GM23338 (cell line): Measurements from ENCODE around the gene CPNE4. TPM values are rescaled to one million over a fixed set of nuclear protein-coding genes. Genes with fewer than 3 reads are reported as not detected.

Experiments used
- ATAC-seq: fragments of 200-7000 bp; cut with Tn5 transposase; 3 replicates; pipeline ENCODE4 v1.9.1; 2020
- DNase-seq: peaks from one replicate; pipeline ENCODE4 v3.0.0-alpha.2; 2015; ENCODE audit warnings: low spot score
- H2AFZ ChIP-seq: fragments of 200-600 bp; sonication (generic); 2 replicates; pipeline ENCODE4 v1.8.0; 2016; ENCODE audit warnings: antibody characterized with exemption, mild to moderate bottlenecking, moderate library complexity
- H3F3A ChIP-seq: fragments of 200-600 bp; sonication (generic); replicated peaks from 2 replicates; pipeline ENCODE4 v1.8.0; 2017; ENCODE audit warnings: antibody characterized with exemption, mixed run types, low read depth
- H3K27ac ChIP-seq: fragments of 200-600 bp; sonication (generic); 2 replicates; pipeline ENCODE4 v1.6.1; 2016; ENCODE audit warnings: low read depth
- H3K27me3 ChIP-seq: fragments of 200-600 bp; sonication (generic); 2 replicates; pipeline ENCODE4 v1.8.0; 2016; ENCODE audit warnings: mild to moderate bottlenecking, mixed run types, moderate library complexity; ENCODE audit not compliant: insufficient read depth
- H3K36me3 ChIP-seq: fragments of 200-600 bp; sonication (generic); 2 replicates; pipeline ENCODE4 v1.8.0; 2016; ENCODE audit warnings: mild to moderate bottlenecking; ENCODE audit not compliant: insufficient read depth
- H3K4me1 ChIP-seq: fragments of 200-600 bp; sonication (generic); 2 replicates; pipeline ENCODE4 v1.8.0; 2016; ENCODE audit warnings: mild to moderate bottlenecking, moderate library complexity; ENCODE audit not compliant: insufficient read depth
- H3K4me2 ChIP-seq: fragments of 200-600 bp; sonication (generic); 2 replicates; pipeline ENCODE4 v1.7.1; 2017; ENCODE audit warnings: mixed run types
- H3K4me3 ChIP-seq: fragments of 200-600 bp; sonication (generic); 2 replicates; pipeline ENCODE4 v1.6.1; 2016; ENCODE audit warnings: mixed run types
- H3K79me2 ChIP-seq: fragments of 200-600 bp; sonication (generic); replicated peaks from 2 replicates; pipeline ENCODE4 v1.8.0; 2017; ENCODE audit warnings: mild to moderate bottlenecking; ENCODE audit not compliant: insufficient read depth
- H3K9me2 ChIP-seq: fragments of 200-600 bp; sonication (generic); 2 replicates; pipeline ENCODE4 v1.8.0; 2017; ENCODE audit not compliant: insufficient read depth
- H4K20me1 ChIP-seq: fragments of 200-600 bp; sonication (generic); replicated peaks from 2 replicates; pipeline ENCODE4 v1.8.0; 2017; ENCODE audit warnings: mild to moderate bottlenecking; ENCODE audit not compliant: insufficient read depth
- H3K27ac Mint-ChIP-seq: 2 replicates; pipeline ENCODE4 v1.8.0; 2020; ENCODE audit warnings: inconsistent platforms, mild to moderate bottlenecking, moderate library complexity, mixed read lengths
- H3K27me3 Mint-ChIP-seq: 3 replicates; pipeline ENCODE4 v1.8.0; 2022; ENCODE audit warnings: low read depth, mild to moderate bottlenecking, moderate library complexity, mixed read lengths, inconsistent platforms; ENCODE audit not compliant: insufficient read depth, poor library complexity
- H3K36me3 Mint-ChIP-seq: 3 replicates; pipeline ENCODE4 v1.8.0; 2021; ENCODE audit warnings: low read depth, mild to moderate bottlenecking, inconsistent platforms, moderate library complexity, mixed read lengths
- H3K4me1 Mint-ChIP-seq: 3 replicates; pipeline ENCODE4 v1.8.0; 2020; ENCODE audit warnings: mild to moderate bottlenecking, inconsistent platforms, mixed read lengths
- H3K4me3 Mint-ChIP-seq: 3 replicates; pipeline ENCODE4 v1.8.0; 2021; ENCODE audit warnings: moderate library complexity, mild to moderate bottlenecking, inconsistent platforms, mixed read lengths
- H3K9me3 Mint-ChIP-seq: 3 replicates; pipeline ENCODE4 v1.8.0; 2020; ENCODE audit warnings: moderate library complexity, mild to moderate bottlenecking, inconsistent platforms, mixed read lengths
- CREB1 ChIP-seq: fragments of 250-450 bp; sonication (Bioruptor Pico); IDR thresholded peaks from 2 replicates; pipeline ENCODE4 v1.5.0; 2020; ENCODE audit warnings: low read depth, mild to moderate bottlenecking, moderate library complexity
- CTCF ChIP-seq, 2 experiments: fragments of 200-600 bp in 1 of 2; sonication (generic) in 1 of 2; conservative IDR thresholded peaks; 2 replicates each; pipeline versions ENCODE4 v1.5.1 to v1.6.1; 2016 to 2017; ENCODE audit warnings: antibody characterized with exemption in 2 of 2, low read depth in 2 of 2, mild to moderate bottlenecking in 2 of 2, moderate library complexity in 1 of 2
- ETS1 ChIP-seq: IDR thresholded peaks from 2 replicates; pipeline ENCODE4 v1.6.1; 2016; ENCODE audit warnings: antibody characterized with exemption
- EZH2 ChIP-seq: fragments of 200-600 bp; sonication (generic); IDR thresholded peaks from one replicate; pipeline ENCODE4 v1.8.0; 2017; ENCODE audit warnings: antibody characterized with exemption, mild to moderate bottlenecking, low read depth; ENCODE audit not compliant: unreplicated experiment
- EZH2phosphoT487 ChIP-seq: fragments of 200-600 bp; sonication (generic); IDR thresholded peaks from one replicate; pipeline ENCODE4 v1.8.1; 2018; ENCODE audit warnings: antibody characterized with exemption; ENCODE audit not compliant: unreplicated experiment
- JUNB ChIP-seq: IDR thresholded peaks from one replicate; pipeline ENCODE4 v1.6.1; 2016; ENCODE audit warnings: antibody characterized with exemption; ENCODE audit not compliant: unreplicated experiment
- NANOG ChIP-seq: IDR thresholded peaks from 2 replicates; pipeline ENCODE4 v1.6.1; 2016; ENCODE audit warnings: antibody characterized with exemption, borderline replicate concordance
- POLR2AphosphoS5 ChIP-seq: IDR thresholded peaks from 2 replicates; pipeline ENCODE4 v1.6.1; 2016; ENCODE audit warnings: antibody characterized with exemption, low read depth
- STAT1 ChIP-seq: IDR thresholded peaks from one replicate; pipeline ENCODE4 v1.6.1; 2016; ENCODE audit warnings: antibody characterized with exemption; ENCODE audit not compliant: unreplicated experiment
- ZNF114 ChIP-seq: fragments of 250-450 bp; sonication (Bioruptor Pico); IDR thresholded peaks from 2 replicates; pipeline ENCODE4 v1.5.0; 2020; ENCODE audit warnings: mild to moderate bottlenecking, moderate library complexity
- ZNF331 ChIP-seq: fragments of 250-450 bp; sonication (Bioruptor Pico); IDR thresholded peaks from 2 replicates; pipeline ENCODE4 v1.5.0; 2020; ENCODE audit warnings: low read depth, mild to moderate bottlenecking, moderate library complexity
- polyA plus RNA-seq: library from polyadenylated mRNA; unstranded; fragments of >200 nt; fragmentation: Nextera tagmentation; extraction: Ambion mirVana; gene quantifications from 2 replicates; pipeline ENCODE4 v1.2.1, GENCODE V29; 2016
- total RNA-seq: library from RNA; depleted of rRNA; stranded (reverse); fragments of >200 nt; shearing (Covaris generic); gene quantifications from 2 replicates; pipeline ENCODE4 v1.2.3, GENCODE V29; 2014
- TF ChIP-seq, protein P1 (sequence below): IDR thresholded peaks from one replicate; pipeline ENCODE4 v1.6.1; 2018; ENCODE audit warnings: antibody characterized with exemption; ENCODE audit not compliant: unreplicated experiment
- TF ChIP-seq, protein P2 (sequence below): fragments of 250-450 bp; sonication (Bioruptor Pico); IDR thresholded peaks from 2 replicates; pipeline ENCODE4 v1.5.0; 2020; ENCODE audit warnings: mild to moderate bottlenecking, moderate library complexity

CPNE4 gene
- total and polyA plus RNA-seq, 2 experiments from 2014 or later = 2.0 to 6.5 TPM

DNA sequence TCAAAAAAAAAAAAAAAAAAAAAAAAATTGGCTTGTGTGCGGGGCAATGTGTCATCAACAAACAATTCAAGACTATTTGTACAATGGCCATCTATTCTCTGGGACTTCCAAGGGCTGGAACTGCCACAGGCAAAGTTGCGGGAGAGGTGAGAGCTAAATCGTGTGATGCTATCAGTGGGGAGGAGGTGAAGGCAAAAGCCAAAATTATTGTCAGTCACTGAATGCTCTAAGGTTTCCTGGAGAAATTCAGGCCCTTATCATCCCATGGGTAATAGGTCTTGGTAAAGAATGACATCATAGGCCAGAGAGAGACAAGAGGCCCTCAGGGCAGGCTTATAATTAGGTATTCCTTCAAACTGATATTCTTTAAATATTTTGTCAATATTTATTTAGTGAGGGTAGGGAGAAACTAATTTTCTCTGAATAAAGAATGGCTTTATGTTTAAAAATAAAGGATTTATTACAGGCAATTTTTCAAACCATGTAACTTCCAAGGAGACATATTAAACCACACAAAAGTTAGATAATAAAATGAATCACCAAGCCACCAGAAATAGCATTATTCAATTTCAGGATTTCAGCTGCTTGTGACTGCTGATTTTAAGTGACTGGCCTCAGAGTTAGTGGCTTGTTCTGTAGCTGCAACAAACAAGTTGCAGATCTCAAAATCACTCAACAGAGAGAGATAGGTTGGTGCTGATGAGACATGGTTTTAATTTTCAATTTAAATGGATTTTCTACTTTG, 305.7 kb downstream of the CPNE4 start:
- Mint-ChIP-seq H3K4me3 (no peak overlapping the region), H3K4me1 (no peaks in the 10 kb centered on the region; the same call in 2 of the 3 replicates), H3K27ac (no peak overlapping the region), H3K36me3 (no peaks in the 10 kb centered on the region), H3K9me3 (no peaks in the 10 kb centered on the region), H3K27me3 (peaks cover 2% of the 10 kb centered on the region)
- no peaks in the 10 kb centered on the region for H4K20me1 ChIP-seq
- H3K4me2 ChIP-seq = no peak overlapping the region
- H3K9me2 ChIP-seq = peaks cover 6% of the 10 kb centered on the region; the same call in 1 of the 2 replicates
- ATAC-seq (no peak), DNase-seq (no peak)
- H3K36me3 ChIP-seq = no peaks in the 10 kb centered on the region
- H3K27ac ChIP-seq = no peak overlapping the region
- H3K27me3 ChIP-seq = no peaks in the 10 kb centered on the region
- H3K79me2 ChIP-seq = no peaks in the 10 kb centered on the region
- H2AFZ ChIP-seq = no peak overlapping the region
- no peak overlapping the region for H3K4me3 ChIP-seq
- TF ChIP-seq, protein P1, sequence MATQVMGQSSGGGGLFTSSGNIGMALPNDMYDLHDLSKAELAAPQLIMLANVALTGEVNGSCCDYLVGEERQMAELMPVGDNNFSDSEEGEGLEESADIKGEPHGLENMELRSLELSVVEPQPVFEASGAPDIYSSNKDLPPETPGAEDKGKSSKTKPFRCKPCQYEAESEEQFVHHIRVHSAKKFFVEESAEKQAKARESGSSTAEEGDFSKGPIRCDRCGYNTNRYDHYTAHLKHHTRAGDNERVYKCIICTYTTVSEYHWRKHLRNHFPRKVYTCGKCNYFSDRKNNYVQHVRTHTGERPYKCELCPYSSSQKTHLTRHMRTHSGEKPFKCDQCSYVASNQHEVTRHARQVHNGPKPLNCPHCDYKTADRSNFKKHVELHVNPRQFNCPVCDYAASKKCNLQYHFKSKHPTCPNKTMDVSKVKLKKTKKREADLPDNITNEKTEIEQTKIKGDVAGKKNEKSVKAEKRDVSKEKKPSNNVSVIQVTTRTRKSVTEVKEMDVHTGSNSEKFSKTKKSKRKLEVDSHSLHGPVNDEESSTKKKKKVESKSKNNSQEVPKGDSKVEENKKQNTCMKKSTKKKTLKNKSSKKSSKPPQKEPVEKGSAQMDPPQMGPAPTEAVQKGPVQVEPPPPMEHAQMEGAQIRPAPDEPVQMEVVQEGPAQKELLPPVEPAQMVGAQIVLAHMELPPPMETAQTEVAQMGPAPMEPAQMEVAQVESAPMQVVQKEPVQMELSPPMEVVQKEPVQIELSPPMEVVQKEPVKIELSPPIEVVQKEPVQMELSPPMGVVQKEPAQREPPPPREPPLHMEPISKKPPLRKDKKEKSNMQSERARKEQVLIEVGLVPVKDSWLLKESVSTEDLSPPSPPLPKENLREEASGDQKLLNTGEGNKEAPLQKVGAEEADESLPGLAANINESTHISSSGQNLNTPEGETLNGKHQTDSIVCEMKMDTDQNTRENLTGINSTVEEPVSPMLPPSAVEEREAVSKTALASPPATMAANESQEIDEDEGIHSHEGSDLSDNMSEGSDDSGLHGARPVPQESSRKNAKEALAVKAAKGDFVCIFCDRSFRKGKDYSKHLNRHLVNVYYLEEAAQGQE = no peak
- TF ChIP-seq ETS1 (no peak), CTCF (conservative IDR thresholded peaks at IDR 0.05; ENCODE audit: low read depth in 2 of 2) (no peak), ZNF331 (CRISPR knock-in tag) (no peak), EZH2phosphoT487 (no peak), STAT1 (no peak), CREB1 (CRISPR knock-in tag) (no peak), NANOG (no peak), JUNB (no peak), POLR2AphosphoS5 (no peak), EZH2 (no peak), ZNF114 (CRISPR knock-in tag) (no peak)
- TF ChIP-seq, protein P2, sequence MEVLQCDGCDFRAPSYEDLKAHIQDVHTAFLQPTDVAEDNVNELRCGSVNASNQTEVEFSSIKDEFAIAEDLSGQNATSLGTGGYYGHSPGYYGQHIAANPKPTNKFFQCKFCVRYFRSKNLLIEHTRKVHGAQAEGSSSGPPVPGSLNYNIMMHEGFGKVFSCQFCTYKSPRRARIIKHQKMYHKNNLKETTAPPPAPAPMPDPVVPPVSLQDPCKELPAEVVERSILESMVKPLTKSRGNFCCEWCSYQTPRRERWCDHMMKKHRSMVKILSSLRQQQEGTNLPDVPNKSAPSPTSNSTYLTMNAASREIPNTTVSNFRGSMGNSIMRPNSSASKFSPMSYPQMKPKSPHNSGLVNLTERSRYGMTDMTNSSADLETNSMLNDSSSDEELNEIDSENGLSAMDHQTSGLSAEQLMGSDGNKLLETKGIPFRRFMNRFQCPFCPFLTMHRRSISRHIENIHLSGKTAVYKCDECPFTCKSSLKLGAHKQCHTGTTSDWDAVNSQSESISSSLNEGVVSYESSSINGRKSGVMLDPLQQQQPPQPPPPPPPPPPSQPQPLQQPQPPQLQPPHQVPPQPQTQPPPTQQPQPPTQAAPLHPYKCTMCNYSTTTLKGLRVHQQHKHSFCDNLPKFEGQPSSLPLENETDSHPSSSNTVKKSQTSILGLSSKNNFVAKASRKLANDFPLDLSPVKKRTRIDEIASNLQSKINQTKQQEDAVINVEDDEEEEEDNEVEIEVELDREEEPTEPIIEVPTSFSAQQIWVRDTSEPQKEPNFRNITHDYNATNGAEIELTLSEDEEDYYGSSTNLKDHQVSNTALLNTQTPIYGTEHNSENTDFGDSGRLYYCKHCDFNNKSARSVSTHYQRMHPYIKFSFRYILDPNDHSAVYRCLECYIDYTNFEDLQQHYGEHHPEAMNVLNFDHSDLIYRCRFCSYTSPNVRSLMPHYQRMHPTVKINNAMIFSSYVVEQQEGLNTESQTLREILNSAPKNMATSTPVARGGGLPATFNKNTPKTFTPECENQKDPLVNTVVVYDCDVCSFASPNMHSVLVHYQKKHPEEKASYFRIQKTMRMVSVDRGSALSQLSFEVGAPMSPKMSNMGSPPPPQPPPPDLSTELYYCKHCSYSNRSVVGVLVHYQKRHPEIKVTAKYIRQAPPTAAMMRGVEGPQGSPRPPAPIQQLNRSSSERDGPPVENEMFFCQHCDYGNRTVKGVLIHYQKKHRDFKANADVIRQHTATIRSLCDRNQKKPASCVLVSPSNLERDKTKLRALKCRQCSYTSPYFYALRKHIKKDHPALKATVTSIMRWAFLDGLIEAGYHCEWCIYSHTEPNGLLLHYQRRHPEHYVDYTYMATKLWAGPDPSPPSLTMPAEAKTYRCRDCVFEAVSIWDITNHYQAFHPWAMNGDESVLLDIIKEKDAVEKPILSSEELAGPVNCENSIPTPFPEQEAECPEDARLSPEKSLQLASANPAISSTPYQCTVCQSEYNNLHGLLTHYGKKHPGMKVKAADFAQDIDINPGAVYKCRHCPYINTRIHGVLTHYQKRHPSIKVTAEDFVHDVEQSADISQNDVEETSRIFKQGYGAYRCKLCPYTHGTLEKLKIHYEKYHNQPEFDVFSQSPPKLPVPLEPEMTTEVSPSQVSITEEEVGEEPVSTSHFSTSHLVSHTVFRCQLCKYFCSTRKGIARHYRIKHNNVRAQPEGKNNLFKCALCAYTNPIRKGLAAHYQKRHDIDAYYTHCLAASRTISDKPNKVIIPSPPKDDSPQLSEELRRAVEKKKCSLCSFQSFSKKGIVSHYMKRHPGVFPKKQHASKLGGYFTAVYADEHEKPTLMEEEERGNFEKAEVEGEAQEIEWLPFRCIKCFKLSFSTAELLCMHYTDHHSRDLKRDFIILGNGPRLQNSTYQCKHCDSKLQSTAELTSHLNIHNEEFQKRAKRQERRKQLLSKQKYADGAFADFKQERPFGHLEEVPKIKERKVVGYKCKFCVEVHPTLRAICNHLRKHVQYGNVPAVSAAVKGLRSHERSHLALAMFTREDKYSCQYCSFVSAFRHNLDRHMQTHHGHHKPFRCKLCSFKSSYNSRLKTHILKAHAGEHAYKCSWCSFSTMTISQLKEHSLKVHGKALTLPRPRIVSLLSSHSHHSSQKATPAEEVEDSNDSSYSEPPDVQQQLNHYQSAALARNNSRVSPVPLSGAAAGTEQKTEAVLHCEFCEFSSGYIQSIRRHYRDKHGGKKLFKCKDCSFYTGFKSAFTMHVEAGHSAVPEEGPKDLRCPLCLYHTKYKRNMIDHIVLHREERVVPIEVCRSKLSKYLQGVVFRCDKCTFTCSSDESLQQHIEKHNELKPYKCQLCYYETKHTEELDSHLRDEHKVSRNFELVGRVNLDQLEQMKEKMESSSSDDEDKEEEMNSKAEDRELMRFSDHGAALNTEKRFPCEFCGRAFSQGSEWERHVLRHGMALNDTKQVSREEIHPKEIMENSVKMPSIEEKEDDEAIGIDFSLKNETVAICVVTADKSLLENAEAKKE (CRISPR knock-in tag) = no peak
- H3F3A ChIP-seq = no peaks in the 10 kb centered on the region
- H3K4me1 ChIP-seq = no peaks in the 10 kb centered on the region
